ENCODE measurements around the gene AKNA.

AKNA gene

DNA sequence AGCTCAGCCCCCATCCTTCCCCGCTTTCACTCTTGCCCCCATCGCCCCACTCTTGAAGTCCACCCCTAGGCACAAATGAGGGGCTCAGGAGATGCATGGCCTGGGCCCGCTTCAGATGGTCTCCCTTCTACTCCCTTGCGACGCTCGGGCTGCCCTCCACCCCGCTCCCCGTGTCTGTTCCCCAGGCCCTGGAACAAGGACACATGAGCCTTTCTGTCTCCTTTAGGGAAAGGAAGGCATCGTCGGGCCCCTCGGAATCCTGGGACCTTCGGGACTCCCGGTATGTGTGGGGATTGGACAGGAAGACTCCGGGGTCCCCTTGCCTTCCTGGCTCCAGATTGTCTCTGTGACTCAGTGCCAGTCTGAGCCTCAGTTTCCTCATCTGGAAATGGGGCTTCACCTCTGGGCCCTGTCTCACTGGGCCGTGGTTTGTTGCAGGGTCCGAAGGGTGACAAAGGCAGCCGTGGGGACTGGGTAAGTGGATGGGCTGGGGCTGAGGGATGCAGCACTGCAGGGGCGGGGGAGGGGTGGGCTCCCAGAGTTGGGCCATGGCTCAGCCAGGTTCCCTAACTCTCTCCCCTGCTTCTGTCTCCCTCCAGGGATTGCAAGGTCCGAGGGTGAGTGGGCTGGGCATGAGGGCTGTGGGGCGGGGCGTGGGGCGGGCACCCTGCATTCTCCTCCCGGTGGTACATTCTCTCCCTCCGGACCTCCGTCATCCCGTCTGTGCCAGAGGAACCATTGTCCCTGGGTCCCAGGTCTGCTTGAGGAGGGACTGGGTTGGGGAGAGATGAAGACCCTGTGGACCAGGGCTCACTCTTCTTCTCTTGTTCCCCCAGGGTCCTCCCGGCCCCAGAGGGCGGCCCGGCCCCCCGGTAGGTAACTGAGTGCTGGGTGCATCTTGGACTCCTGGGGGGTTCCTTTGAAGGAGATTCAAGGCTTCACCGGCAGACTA lies 86.7 kb downstream of the AKNA start:
- CTCF ChIA-PET = interaction anchor here (0.7 kb wide), 1 partner anchor 10 kb away, joined by 4 read pairs; no protein-coding TSS in a partner anchor

DNA sequence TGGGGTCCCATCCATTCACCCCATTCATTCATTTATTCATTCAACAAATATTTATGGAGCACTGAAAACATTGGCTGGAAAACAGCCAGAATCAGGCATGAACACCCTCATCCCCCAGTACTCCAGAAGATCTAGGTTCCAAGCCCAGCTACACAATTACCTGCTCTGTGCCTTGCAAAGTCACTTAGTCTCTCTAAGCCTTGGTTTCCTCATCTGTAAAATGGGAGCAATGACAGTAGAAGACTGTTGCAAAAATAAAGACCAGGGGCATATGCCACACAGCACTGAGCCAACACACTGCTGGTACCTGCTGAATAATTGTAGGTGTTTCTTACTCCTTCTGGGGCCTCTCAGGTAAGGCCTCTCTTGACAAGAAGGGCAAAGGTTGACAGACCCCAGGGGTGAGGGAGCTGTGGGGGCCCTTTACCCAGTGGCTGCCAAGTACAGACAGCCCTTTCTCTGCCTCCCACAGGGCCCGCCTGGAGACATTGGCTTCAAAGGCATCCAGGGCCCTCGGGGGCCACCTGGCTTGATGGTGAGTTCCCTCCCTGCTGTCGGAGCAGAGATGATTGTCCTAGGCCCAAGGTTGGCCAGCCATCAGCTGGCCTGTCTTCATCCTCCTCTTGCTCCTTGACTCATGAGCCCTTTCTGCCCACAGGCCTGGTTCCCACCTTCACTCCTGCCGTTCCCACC lies 87.5 kb downstream of the AKNA start:
- no peak overlapping the region for H3K27ac ChIP-seq
- ChIA-PET CTCF (interaction anchor here (0.5 to 2.8 kb wide), 4 partner anchors 9 to 199 kb away, joined by 3 to 15 read pairs (median 10); no protein-coding TSS in a partner anchor), POLR2A (ENCODE audit: low non-redundant PET) (no interaction called here)
- TF ChIP-seq, protein P1, sequence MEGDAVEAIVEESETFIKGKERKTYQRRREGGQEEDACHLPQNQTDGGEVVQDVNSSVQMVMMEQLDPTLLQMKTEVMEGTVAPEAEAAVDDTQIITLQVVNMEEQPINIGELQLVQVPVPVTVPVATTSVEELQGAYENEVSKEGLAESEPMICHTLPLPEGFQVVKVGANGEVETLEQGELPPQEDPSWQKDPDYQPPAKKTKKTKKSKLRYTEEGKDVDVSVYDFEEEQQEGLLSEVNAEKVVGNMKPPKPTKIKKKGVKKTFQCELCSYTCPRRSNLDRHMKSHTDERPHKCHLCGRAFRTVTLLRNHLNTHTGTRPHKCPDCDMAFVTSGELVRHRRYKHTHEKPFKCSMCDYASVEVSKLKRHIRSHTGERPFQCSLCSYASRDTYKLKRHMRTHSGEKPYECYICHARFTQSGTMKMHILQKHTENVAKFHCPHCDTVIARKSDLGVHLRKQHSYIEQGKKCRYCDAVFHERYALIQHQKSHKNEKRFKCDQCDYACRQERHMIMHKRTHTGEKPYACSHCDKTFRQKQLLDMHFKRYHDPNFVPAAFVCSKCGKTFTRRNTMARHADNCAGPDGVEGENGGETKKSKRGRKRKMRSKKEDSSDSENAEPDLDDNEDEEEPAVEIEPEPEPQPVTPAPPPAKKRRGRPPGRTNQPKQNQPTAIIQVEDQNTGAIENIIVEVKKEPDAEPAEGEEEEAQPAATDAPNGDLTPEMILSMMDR (conservative IDR thresholded peaks at IDR 0.05; ENCODE audit: low read depth) = no peak
- no peak for DNase-seq (ENCODE audit: low spot score)

More for the DNA sequence above, 86.7 kb downstream of the AKNA start:
- POLR2A ChIA-PET (ENCODE audit: low non-redundant PET) = no interaction called here
- H3K27ac ChIP-seq = no peak overlapping the region
- DNase-seq (ENCODE audit: low spot score) = no peak
- TF ChIP-seq, protein P1 (conservative IDR thresholded peaks at IDR 0.05; ENCODE audit: low read depth) = no peak

DNA sequence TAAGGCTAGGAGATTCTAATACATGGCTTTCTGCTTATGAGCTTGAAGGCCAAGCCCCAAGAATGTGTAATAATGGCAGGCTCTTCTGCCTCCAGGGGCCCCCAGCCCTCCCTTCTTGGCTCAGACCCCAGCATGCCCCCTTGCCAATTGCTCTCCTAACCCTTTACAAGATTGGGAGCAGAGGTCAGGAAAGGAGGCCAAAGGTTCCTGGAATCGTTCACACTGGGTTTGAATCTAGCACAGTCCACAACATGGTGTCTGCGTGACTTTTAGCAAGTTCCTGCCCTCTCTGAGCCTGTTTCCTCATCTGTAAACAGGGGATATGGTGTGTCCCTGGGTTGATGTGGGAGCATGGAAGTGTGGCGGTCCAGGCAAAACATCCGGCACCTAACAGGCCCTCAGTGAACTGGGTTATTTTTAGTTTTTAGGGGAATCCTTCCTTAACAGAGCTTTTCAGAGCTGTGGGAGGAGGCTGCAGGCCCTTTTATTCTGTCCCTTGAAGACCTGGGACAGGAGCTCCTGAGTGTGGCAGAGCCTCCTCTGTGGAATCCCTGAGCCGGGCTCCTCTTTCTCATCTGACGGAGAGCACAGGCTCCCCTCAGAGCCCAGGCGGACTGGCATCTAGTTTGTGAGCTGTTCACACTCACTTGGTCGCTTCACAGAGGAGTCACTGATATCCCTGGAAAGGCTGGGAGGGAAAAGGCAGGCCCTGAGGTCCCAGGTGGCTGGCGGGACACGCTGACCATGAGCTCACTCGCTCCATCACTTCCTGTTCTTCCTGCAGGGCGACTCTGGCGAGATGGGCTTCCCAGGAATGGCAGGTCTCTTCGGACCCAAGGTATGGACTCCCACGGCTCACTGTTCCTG lies 88.3 kb downstream of the AKNA start:
- H3K27ac ChIP-seq = no peak overlapping the region
- TF ChIP-seq, protein P1 (conservative IDR thresholded peaks at IDR 0.05; ENCODE audit: low read depth) = no peak
- ChIA-PET POLR2A (ENCODE audit: low non-redundant PET) (no interaction called here), CTCF (interaction anchor here (0.6 to 2.8 kb wide), 3 partner anchors 9 to 191 kb away, joined by 3 to 15 read pairs (median 15); no protein-coding TSS in a partner anchor)
- DNase-seq (ENCODE audit: low spot score) = no peak

DNA sequence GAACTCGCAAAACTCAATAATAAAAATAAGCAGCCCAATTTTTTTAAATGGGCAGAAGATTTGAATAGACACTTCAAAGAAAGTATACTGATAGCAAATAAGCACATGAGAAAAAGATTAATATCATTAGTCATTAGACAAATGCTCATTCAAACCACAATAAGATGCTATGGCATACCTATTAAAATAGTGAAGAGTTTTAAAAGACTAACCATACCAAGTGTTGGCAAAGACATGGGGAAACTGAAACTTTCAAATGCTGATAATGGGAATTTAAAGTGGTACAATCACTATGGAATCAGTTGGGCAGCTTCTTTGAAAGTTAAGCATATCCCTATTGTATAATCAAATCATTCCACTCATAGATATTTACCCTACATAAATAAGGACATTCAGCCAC lies 91.4 kb downstream of the AKNA start:
- ChIA-PET CTCF (no interaction called here), POLR2A (ENCODE audit: low non-redundant PET) (no interaction called here)
- DNase-seq (ENCODE audit: low spot score) = no peak
- no peak overlapping the region for H3K27ac ChIP-seq
- TF ChIP-seq, protein P1 (conservative IDR thresholded peaks at IDR 0.05; ENCODE audit: low read depth) = no peak

DNA sequence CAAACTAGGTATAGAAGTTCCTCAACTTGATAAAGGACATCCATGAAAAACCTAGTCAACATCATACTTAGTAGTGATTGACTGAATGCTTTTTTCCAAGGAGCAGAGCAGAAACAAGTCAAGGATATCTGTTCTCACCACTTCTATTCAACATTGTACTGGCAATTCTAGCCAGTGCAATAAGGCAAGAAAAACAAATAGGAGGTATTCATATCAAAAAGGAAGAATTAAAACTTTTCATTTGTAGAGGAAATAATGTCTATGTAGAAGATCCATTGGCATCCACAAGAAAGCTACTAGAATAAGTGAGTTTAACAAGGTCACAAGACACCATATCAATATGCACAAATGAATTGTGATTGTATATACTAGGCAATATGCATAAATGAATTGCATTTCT lies 93.1 kb downstream of the AKNA start:
- DNase-seq (ENCODE audit: low spot score) = no peak
- TF ChIP-seq, protein P1 (conservative IDR thresholded peaks at IDR 0.05; ENCODE audit: low read depth) = no peak
- ChIA-PET CTCF (interaction anchor here (8.8 kb wide), 1 partner anchor 138 kb away, joined by 137 read pairs; the partner anchor contains the start of gene COL27A1), POLR2A (ENCODE audit: low non-redundant PET) (no interaction called here)
- no peak overlapping the region for H3K27ac ChIP-seq

Data from RWPE1 (cell line).